Astrocyte (in vitro differentiated cells and primary cell): ENCODE results near the gene MRPL33. TPM values are rescaled to one million over a fixed set of nuclear protein-coding genes. Genes with fewer than 3 reads are reported as not detected.

Experiments
- DNase-seq: peaks from one replicate; pipeline ENCODE4 v3.0.0-alpha.2; 2010; ENCODE audit warnings: low read depth
- FAIRE-seq: peaks from 2 replicates; lab custom pipeline; 2011; peaks lifted over from hg19 to GRCh38; lab: Jason Lieb, UNC
- H2AFZ ChIP-seq: 2 replicates; pipeline ENCODE4 v1.6.0; 2012; ENCODE audit warnings: low read depth, low read length, inconsistent platforms
- H3K27ac ChIP-seq: 2 replicates; pipeline ENCODE4 v1.5.1; 2011; ENCODE audit warnings: low read depth, low read length, inconsistent platforms
- H3K27me3 ChIP-seq: 2 replicates; pipeline ENCODE4 v1.6.0; 2011; ENCODE audit warnings: low read length, inconsistent platforms; ENCODE audit not compliant: insufficient read depth
- H3K36me3 ChIP-seq: 2 replicates; pipeline ENCODE4 v1.5.1; 2011; ENCODE audit warnings: low read length, inconsistent platforms; ENCODE audit not compliant: insufficient read depth
- H3K4me1 ChIP-seq: 2 replicates; pipeline ENCODE4 v1.5.1; 2011; ENCODE audit warnings: low read length, inconsistent platforms; ENCODE audit not compliant: insufficient read depth
- H3K4me2 ChIP-seq: 2 replicates; pipeline ENCODE4 v1.6.0; 2012; ENCODE audit warnings: low read length, inconsistent platforms
- H3K4me3 ChIP-seq: 2 replicates; pipeline ENCODE4 v1.5.1; 2011; ENCODE audit warnings: low read depth, mild to moderate bottlenecking, low read length, inconsistent platforms; ENCODE audit not compliant: insufficient read depth
- H3K79me2 ChIP-seq: 2 replicates; pipeline ENCODE4 v1.6.0; 2012; ENCODE audit warnings: mild to moderate bottlenecking, low read length, inconsistent platforms; ENCODE audit not compliant: insufficient read depth
- H3K9ac ChIP-seq: 2 replicates; pipeline ENCODE4 v1.6.0; 2012; ENCODE audit warnings: mild to moderate bottlenecking, low read length, inconsistent platforms
- H3K9me3 ChIP-seq: 2 replicates; pipeline ENCODE4 v1.5.1; 2012; ENCODE audit warnings: low read depth, mild to moderate bottlenecking, low read length, inconsistent platforms; ENCODE audit not compliant: insufficient read depth
- H4K20me1 ChIP-seq: 2 replicates; pipeline ENCODE4 v1.6.0; 2012; ENCODE audit warnings: low read length, inconsistent platforms; ENCODE audit not compliant: insufficient read depth
- H3K27ac Mint-ChIP-seq: one replicate; pipeline ENCODE4 v1.8.0; 2021; ENCODE audit warnings: mild to moderate bottlenecking, mixed read lengths; ENCODE audit not compliant: unreplicated experiment
- H3K27me3 Mint-ChIP-seq: one replicate; pipeline ENCODE4 v1.8.0; 2021; ENCODE audit warnings: low read depth, mixed read lengths; ENCODE audit not compliant: unreplicated experiment
- H3K36me3 Mint-ChIP-seq: one replicate; pipeline ENCODE4 v1.8.0; 2021; ENCODE audit warnings: low read depth, mixed read lengths; ENCODE audit not compliant: unreplicated experiment
- H3K4me1 Mint-ChIP-seq: one replicate; pipeline ENCODE4 v1.8.0; 2021; ENCODE audit warnings: low read depth, mixed read lengths; ENCODE audit not compliant: unreplicated experiment
- H3K4me3 Mint-ChIP-seq: one replicate; pipeline ENCODE4 v1.8.0; 2021; ENCODE audit warnings: mild to moderate bottlenecking, moderate library complexity, mixed read lengths; ENCODE audit not compliant: unreplicated experiment
- H3K9me3 Mint-ChIP-seq: one replicate; pipeline ENCODE4 v1.8.0; 2021; ENCODE audit warnings: mild to moderate bottlenecking, mixed read lengths; ENCODE audit not compliant: unreplicated experiment
- CTCF ChIP-seq: IDR thresholded peaks from 2 replicates; pipeline ENCODE4 v1.5.1; 2011; ENCODE audit warnings: low read depth, mild to moderate bottlenecking, inconsistent platforms, low read length, moderate library complexity; ENCODE audit not compliant: insufficient read depth
- EZH2 ChIP-seq: IDR thresholded peaks from 2 replicates; pipeline ENCODE4 v1.6.1; 2012; ENCODE audit warnings: mild to moderate bottlenecking, low read length, inconsistent platforms; ENCODE audit not compliant: insufficient read depth
- total RNA-seq: library from RNA; stranded (reverse); gene quantifications from 2 replicates; pipeline ENCODE4 v1.2.1, GENCODE V29; 2021

MRPL33 gene
- total RNA-seq, 1 donor from 2014 or later: 85.3 TPM

DNA sequence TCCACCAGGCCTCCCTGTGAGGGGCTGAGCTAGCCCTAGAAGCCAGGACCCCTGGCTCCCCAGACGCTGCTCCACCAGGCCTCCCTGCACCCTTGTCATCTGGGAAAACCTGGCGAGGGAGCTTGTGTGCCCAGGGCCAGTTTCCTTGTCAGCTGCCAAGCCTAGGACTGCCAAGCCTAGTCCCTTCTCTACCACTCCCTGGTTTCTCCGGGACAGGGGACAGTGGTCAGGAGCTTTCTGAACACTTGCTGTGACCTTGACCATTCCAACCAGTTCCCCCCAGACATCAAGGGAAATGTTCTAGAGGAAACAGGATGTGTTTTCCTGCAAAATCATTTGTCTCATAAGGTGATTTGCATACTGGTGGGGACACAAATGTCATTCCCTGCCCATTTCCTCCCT is 41.3 kb upstream of the MRPL33 start:
- H3K36me3 Mint-ChIP-seq: no peaks in the 10 kb centered on the region
- Histone ChIP-seq H3K36me3 (no peaks in the 10 kb centered on the region), H3K9ac (no peak overlapping the region), H4K20me1 (no peaks in the 10 kb centered on the region), H3K9me3 (no peaks in the 10 kb centered on the region), H3K4me2 (no peak overlapping the region), H3K27me3 (no peaks in the 10 kb centered on the region), H3K79me2 (no peaks in the 10 kb centered on the region), H2AFZ (no peak overlapping the region), H3K27ac (no peak overlapping the region), H3K4me1 (peaks cover 7% of the 10 kb centered on the region), H3K4me3 (no peak overlapping the region)
- DNase-seq (no peak), FAIRE-seq (no peak)
- no peaks in the 10 kb centered on the region for H3K27me3 Mint-ChIP-seq
- H3K9me3 Mint-ChIP-seq: no peaks in the 10 kb centered on the region
- peaks cover 9% of the 10 kb centered on the region for H3K4me1 Mint-ChIP-seq
- no peak overlapping the region for H3K27ac Mint-ChIP-seq
- no peak overlapping the region for H3K4me3 Mint-ChIP-seq
- TF ChIP-seq CTCF (no peak), EZH2 (no peak)

DNA sequence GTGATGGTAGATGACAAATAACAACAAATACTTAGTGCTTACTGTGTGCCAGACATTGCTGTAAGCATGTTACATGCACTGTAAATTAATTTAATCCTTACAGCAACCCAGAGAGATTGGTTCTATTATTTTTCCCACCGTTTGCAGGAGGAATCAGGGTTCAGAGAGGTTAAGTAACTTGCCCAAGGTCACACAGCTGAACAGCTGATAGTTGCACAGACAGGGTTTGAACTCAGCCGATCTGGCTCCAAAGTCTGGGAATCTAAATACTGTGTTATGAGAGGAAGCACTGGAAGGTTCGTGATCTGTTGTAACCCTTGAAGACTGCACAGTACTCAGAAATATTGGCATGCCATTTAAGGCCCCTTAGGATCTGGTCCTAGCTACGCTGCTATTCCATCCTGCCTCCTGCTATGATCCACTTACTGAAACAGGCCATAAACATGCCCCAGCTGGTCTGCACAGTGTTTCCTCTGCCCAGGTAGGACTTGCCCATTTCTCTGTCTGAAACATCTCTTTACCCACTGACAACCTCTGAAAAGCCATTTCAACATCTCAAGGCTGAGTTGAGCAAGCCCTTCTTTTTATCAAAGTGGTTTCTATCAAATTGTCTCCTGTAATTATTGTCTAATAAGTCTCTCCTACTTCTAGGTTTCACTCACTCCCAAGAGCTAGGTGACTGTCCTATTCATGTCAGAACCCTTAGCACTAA is 40.4 kb upstream of the MRPL33 start:
- no peak for DNase-seq
- H3K9me3 Mint-ChIP-seq: no peaks in the 10 kb centered on the region
- FAIRE-seq: no peak

More for the DNA sequence above, 40.4 kb upstream of the MRPL33 start:
- Mint-ChIP-seq H3K4me1 (peaks cover 6% of the 10 kb centered on the region), H3K27ac (no peak overlapping the region), H3K27me3 (no peaks in the 10 kb centered on the region), H3K36me3 (no peaks in the 10 kb centered on the region), H3K4me3 (no peak overlapping the region)
- no peak for TF ChIP-seq EZH2
- no peak for TF ChIP-seq CTCF
- H3K4me1 ChIP-seq: peaks cover 10% of the 10 kb centered on the region
- H3K9ac ChIP-seq: no peak overlapping the region
- H3K9me3 ChIP-seq: no peaks in the 10 kb centered on the region
- no peaks in the 10 kb centered on the region for H3K79me2 ChIP-seq
- no peak overlapping the region for H3K4me3 ChIP-seq
- no peaks in the 10 kb centered on the region for H3K36me3 ChIP-seq
- no peak overlapping the region for H2AFZ ChIP-seq
- H3K4me2 ChIP-seq: no peak overlapping the region
- H4K20me1 ChIP-seq: no peaks in the 10 kb centered on the region
- no peaks in the 10 kb centered on the region for H3K27me3 ChIP-seq
- H3K27ac ChIP-seq: no peak overlapping the region
